Fibroblast of mammary gland (primary cell): Measurements from ENCODE around the gene TMC3.

Source experiments
- DNase-seq: peaks from one replicate; pipeline ENCODE4 v3.0.0-alpha.2; 2010; ENCODE audit warnings: low read depth
- H3K4me3 ChIP-seq: 2 replicates; pipeline ENCODE4 v1.5.1; 2011; ENCODE audit warnings: low read depth, mild to moderate bottlenecking, low read length, moderate library complexity; ENCODE audit not compliant: control insufficient read depth
- CTCF ChIP-seq: conservative IDR thresholded peaks from 2 replicates; pipeline ENCODE4 v1.5.1; 2011; ENCODE audit warnings: low read depth, low read length, inconsistent platforms; ENCODE audit not compliant: control insufficient read depth, insufficient read depth

The TMC3 gene

GRCh38 chr15:81304226-81304625, 69.8 kb downstream of the TMC3 start:
- no peak overlapping the region for H3K4me3 ChIP-seq
- no peak for TF ChIP-seq CTCF
- DNase-seq = peak; percentile 66

- TF ChIP-seq CTCF = no peak
- no peak for DNase-seq
- no peak overlapping the region for H3K4me3 ChIP-seq
Measured at GRCh38 chr15:81303244-81304225, 70.5 kb downstream of the TMC3 start.

- no peak for DNase-seq
- no peak overlapping the region for H3K4me3 ChIP-seq
- no peak for TF ChIP-seq CTCF
Measured at GRCh38 chr15:81302701-81303109, 71.3 kb downstream of the TMC3 start.

- TF ChIP-seq CTCF = no peak
- DNase-seq = no peak
- H3K4me3 ChIP-seq = no peak overlapping the region
Measured at GRCh38 chr15:81301815-81302399, 72.1 kb downstream of the TMC3 start.

- TF ChIP-seq CTCF = no peak
- no peak for DNase-seq
- no peak overlapping the region for H3K4me3 ChIP-seq
Measured at GRCh38 chr15:81301385-81301784, 72.6 kb downstream of the TMC3 start.

- no peak for DNase-seq
- H3K4me3 ChIP-seq = no peak overlapping the region
- no peak for TF ChIP-seq CTCF
Measured at GRCh38 chr15:81299630-81300273, 74.3 kb downstream of the TMC3 start.
